ENCODE results near the gene AFF3. TPM values are rescaled to one million over a fixed set of nuclear protein-coding genes. Genes with fewer than 3 reads are reported as not detected.

AFF3 gene
- total and polyA plus RNA-seq, 2 of the 8 experiments (the other 6 are each of a cell fraction or from before 2014, with no cell fraction given), result 0.27 to 3.0 TPM

DNA sequence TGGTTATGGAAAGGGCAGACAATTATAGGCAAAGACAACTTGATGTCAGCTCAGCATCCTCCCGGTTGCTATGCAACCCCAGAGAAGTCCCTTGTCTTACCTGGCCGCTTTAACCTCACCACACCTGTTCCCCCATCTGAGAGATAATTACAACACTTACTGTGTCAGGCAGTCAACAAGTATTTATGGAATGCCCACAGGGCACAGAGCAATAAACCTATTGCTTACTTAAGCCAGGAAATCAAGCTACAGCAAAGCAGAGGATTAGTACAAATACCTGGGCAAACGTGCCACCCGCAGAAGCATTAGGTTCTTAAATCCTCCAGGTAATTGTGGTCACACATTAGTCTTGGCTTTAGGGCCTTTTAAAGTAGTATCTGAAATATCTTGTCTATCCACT, 332.2 kb downstream of the AFF3 start (continued):
- TF ChIP-seq CTBP2 (IDR thresholded peaks at IDR 0.05; ENCODE audit: borderline replicate concordance, insufficient read depth, insufficient read length, low read length) (no peak), MAX (IDR thresholded peaks at IDR 0.05) (no peak), ATF3 (IDR thresholded peaks at IDR 0.05; ENCODE audit: insufficient read depth, low read depth, low read length) (no peak)
